Aorta (tissue), 5 donors: ENCODE data around the gene GATAD2A. TPM values are rescaled to one million over a fixed set of nuclear protein-coding genes. Genes with fewer than 3 reads are reported as not detected.

Experiments used
- ATAC-seq: fragments of 200-7000 bp; cut with Tn5 transposase; one replicate; pipeline ENCODE4 v1.9.1; 2022; ENCODE audit warnings: moderate library complexity; ENCODE audit not compliant: low FRiP score
- DNase-seq, 2 donors: peaks; one replicate each; pipeline ENCODE4 v3.0.0-alpha.2; 2020
- H3K27ac ChIP-seq, 2 donors: one replicate each; pipeline ENCODE4 v1.5.1; 2013; ENCODE audit warnings: low read length in 2 of 2, mild to moderate bottlenecking in 2 of 2, moderate library complexity in 2 of 2, control low read depth in 1 of 2, inconsistent platforms in 1 of 2, low read depth in 1 of 2
- H3K27me3 ChIP-seq, 2 donors: one replicate each; pipeline ENCODE4 v1.6.1; 2013; ENCODE audit warnings: control low read depth in 1 of 2, low read length in 1 of 2, mild to moderate bottlenecking in 1 of 2, moderate library complexity in 1 of 2; ENCODE audit not compliant: insufficient read depth in 2 of 2, control insufficient read depth in 1 of 2
- H3K36me3 ChIP-seq, 2 donors: one replicate each; pipeline ENCODE4 v1.6.1; 2013; ENCODE audit warnings: control low read depth in 1 of 2, low read length in 1 of 2, mild to moderate bottlenecking in 1 of 2; ENCODE audit not compliant: insufficient read depth in 2 of 2, control insufficient read depth in 1 of 2
- H3K4me1 ChIP-seq, 2 donors: one replicate each; pipeline ENCODE4 v1.6.1; 2013; ENCODE audit warnings: low read length in 2 of 2, control low read depth in 1 of 2, mild to moderate bottlenecking in 1 of 2, moderate library complexity in 1 of 2; ENCODE audit not compliant: insufficient read depth in 2 of 2, control insufficient read depth in 1 of 2
- H3K4me3 ChIP-seq, 2 donors: one replicate each; pipeline ENCODE4 v1.5.1; 2013; ENCODE audit warnings: low read length in 2 of 2, control low read depth in 1 of 2, mild to moderate bottlenecking in 1 of 2
- H3K9me3 ChIP-seq: one replicate; pipeline ENCODE4 v1.6.1; 2013; ENCODE audit warnings: mild to moderate bottlenecking, low read length; ENCODE audit not compliant: control insufficient read depth
- WGBS, 2 donors: extraction: QIAGEN DNeasy Blood & Tissue Kit; methylation state at CpG; one replicate each; pipeline ENCODE4 v1.1.7; 2013; 5-methylcytosine and 5-hydroxymethylcytosine counted together
- intact Hi-C, 2 donors: fragments of 100-400 bp; cut with DNase I; formaldehyde crosslinking; loops; one replicate each; pipeline versions ENCODE4 v1.14.2 to v1.15.0; 2022
- polyA plus RNA-seq, 2 donors: library from polyadenylated mRNA; stranded (reverse); fragments of 200-250 nt; gene quantifications; one replicate each; pipeline ENCODE4 v1.2.3, GENCODE V29; 2013
- total RNA-seq, 2 donors: library from RNA; stranded (reverse); fragmentation: NEBNext Ultra II Directional; extraction: Animal tissue kit (Norgen Biotek cat#: 25700); gene quantifications; one replicate each; pipeline ENCODE4 v1.2.1, GENCODE V29; 2021
- donor health status: healthy with polysubstance abuse.
- donor health status: Bipolar disorder and iron deficiency.
- donor health status: DM: no; HTN: no; CAD: no.
- donor health status: DM: no; HTN: no; CAD: no.
- donor health status: DM: yes; HTN: yes; CAD: no.

The GATAD2A gene
- total and polyA plus RNA-seq, 4 donors: 17.9 to 86.7 (median 50.7) TPM

GRCh38 chr19:19436137-19436691 lies 30.7 kb downstream of the GATAD2A start:
- no peaks in the 10 kb centered on the region for H3K36me3 ChIP-seq
- no peaks in the 10 kb centered on the region for H3K4me1 ChIP-seq
- H3K27me3 ChIP-seq: no peaks in the 10 kb centered on the region
- no peak for DNase-seq
- ATAC-seq: no peak
- no peak overlapping the region for H3K4me3 ChIP-seq
- no peak overlapping the region for H3K27ac ChIP-seq
- no peaks in the 10 kb centered on the region for H3K9me3 ChIP-seq
- 87% methylated on average over 10 of the region's 10 CpGs for WGBS, 2 donors
- intact Hi-C loops: no loop called here

- no peak overlapping the region for H3K4me3 ChIP-seq
- H3K27ac ChIP-seq: no peak overlapping the region
- DNase-seq (peak in 1 of 2 donors; percentile 28), ATAC-seq (no peak)
- H3K36me3 ChIP-seq: no peaks in the 10 kb centered on the region
- intact Hi-C loops: no loop called here
- no peaks in the 10 kb centered on the region for H3K9me3 ChIP-seq
- 84 to 95% methylated on average over 4 of the region's 4 CpGs for WGBS, 2 donors
- H3K4me1 ChIP-seq: no peaks in the 10 kb centered on the region
- no peaks in the 10 kb centered on the region for H3K27me3 ChIP-seq
Measured at GRCh38 chr19:19438366-19439175, 33.1 kb downstream of the GATAD2A start.

GRCh38 chr19:19439176-19439482 lies 33.7 kb downstream of the GATAD2A start:
- intact Hi-C loops: no loop called here
- WGBS, 2 donors: 79 to 82% methylated on average over 2 of the region's 2 CpGs

GRCh38 chr19:19443283-19443682 lies 37.8 kb downstream of the GATAD2A start:
- Histone ChIP-seq H3K36me3 (no peaks in the 10 kb centered on the region), H3K27ac (no peak overlapping the region), H3K9me3 (no peaks in the 10 kb centered on the region), H3K4me3 (no peak overlapping the region), H3K27me3 (no peaks in the 10 kb centered on the region), H3K4me1 (no peaks in the 10 kb centered on the region)
- peak in 1 of 2 donors; percentile 31 for DNase-seq
- intact Hi-C loops: no loop called here
- ATAC-seq: no peak
- 90 to 92% methylated on average over 9 of the region's 9 CpGs for WGBS, 2 donors

More at GRCh38 chr19:19439176-19439482, 33.7 kb downstream of the GATAD2A start:
- no peak overlapping the region for H3K27ac ChIP-seq
- H3K9me3 ChIP-seq: no peaks in the 10 kb centered on the region
- H3K4me3 ChIP-seq: no peak overlapping the region
- H3K36me3 ChIP-seq: no peaks in the 10 kb centered on the region
- no peak for ATAC-seq
- no peaks in the 10 kb centered on the region for H3K4me1 ChIP-seq
- H3K27me3 ChIP-seq: no peaks in the 10 kb centered on the region
- DNase-seq: peak in 1 of 2 donors; percentile 6

GRCh38 chr19:19443902-19444680 lies 38.6 kb downstream of the GATAD2A start:
- Histone ChIP-seq H3K9me3 (no peaks in the 10 kb centered on the region), H3K4me3 (no peak overlapping the region), H3K36me3 (no peaks in the 10 kb centered on the region), H3K27ac (peak overlapping the region in 1 of 2 donors; percentile 37), H3K4me1 (no peaks in the 10 kb centered on the region), H3K27me3 (no peaks in the 10 kb centered on the region)
- ATAC-seq (no peak), DNase-seq (peak in 1 of 2 donors; percentile 36)
- intact Hi-C loops: no loop called here
- 84 to 92% methylated on average over 11 of the region's 11 CpGs for WGBS, 2 donors

GRCh38 chr19:19444681-19445155 lies 39.2 kb downstream of the GATAD2A start:
- no peaks in the 10 kb centered on the region for H3K36me3 ChIP-seq
- no peaks in the 10 kb centered on the region for H3K4me1 ChIP-seq
- DNase-seq: peak in 1 of 2 donors; percentile 65
- ATAC-seq: peak; percentile 52
- no peaks in the 10 kb centered on the region for H3K27me3 ChIP-seq
- peak overlapping the region in 1 of 2 donors; percentile 73 for H3K27ac ChIP-seq
- no peak overlapping the region for H3K4me3 ChIP-seq
- intact Hi-C loops: no loop called here
- WGBS, 2 donors: 61 to 62% methylated on average over 4 of the region's 4 CpGs
- no peaks in the 10 kb centered on the region for H3K9me3 ChIP-seq

GRCh38 chr19:19445288-19445687 lies 39.8 kb downstream of the GATAD2A start:
- DNase-seq: no peak
- WGBS, 2 donors: 4% methylated on average over 1 of the region's 1 CpG

GRCh38 chr19:19445911-19446361 lies 40.5 kb downstream of the GATAD2A start:
- Histone ChIP-seq H3K27me3 (no peaks in the 10 kb centered on the region), H3K4me1 (no peaks in the 10 kb centered on the region), H3K4me3 (no peak overlapping the region), H3K36me3 (no peaks in the 10 kb centered on the region), H3K9me3 (no peaks in the 10 kb centered on the region), H3K27ac (no peak overlapping the region)
- 84% methylated on average over 9 of the region's 9 CpGs for WGBS, 2 donors
- DNase-seq (no peak), ATAC-seq (no peak)
- intact Hi-C loops: no loop called here

More at GRCh38 chr19:19445288-19445687, 39.8 kb downstream of the GATAD2A start:
- Histone ChIP-seq H3K4me1 (no peaks in the 10 kb centered on the region), H3K27ac (peak overlapping the region in 1 of 2 donors; percentile 73), H3K9me3 (no peaks in the 10 kb centered on the region), H3K36me3 (no peaks in the 10 kb centered on the region), H3K27me3 (no peaks in the 10 kb centered on the region), H3K4me3 (no peak overlapping the region)
- ATAC-seq: no peak
- intact Hi-C loops: no loop called here
